H1 (cell line): ENCODE results near the gene AP1M1. TPM values are rescaled to one million over a fixed set of nuclear protein-coding genes. Genes with fewer than 3 reads are reported as not detected.

Source experiments
- CTCF ChIA-PET: fragments of 300-600 bp; sonication (Branson Sonifier 250); formaldehyde crosslinking; loops from one replicate; lab custom pipeline; 2021; ENCODE audit not compliant: partially characterized antibody; lab: Charles Lee
- POLR2A ChIA-PET: fragments of 300-600 bp; sonication (Branson Sonifier 250); formaldehyde crosslinking; loops from one replicate; lab custom pipeline; 2021; ENCODE audit warnings: inconsistent platforms; ENCODE audit not compliant: partially characterized antibody; lab: Charles Lee
- DNase-seq, 2 experiments: peaks; one replicate each; pipeline versions ENCODE4 v3.0.0 to v3.0.0-alpha.2; 2010 to 2022; ENCODE audit warnings: low spot score in 2 of 2, low read depth in 1 of 2, mixed read lengths in 1 of 2
- FAIRE-seq: peaks from 2 replicates; lab custom pipeline; 2011; peaks lifted over from hg19 to GRCh38; lab: Jason Lieb, UNC
- H2AFZ ChIP-seq: 2 replicates; pipeline ENCODE4 v1.8.1; 2012; ENCODE audit warnings: low read length, inconsistent platforms
- H2AK5ac ChIP-seq: 2 replicates; pipeline ENCODE4 v1.6.1; 2013; ENCODE audit warnings: low read depth, low read length
- H2BK120ac ChIP-seq: replicated peaks from 2 replicates; pipeline ENCODE3; 2013; ENCODE audit warnings: low read depth, low read length, inconsistent platforms
- H2BK12ac ChIP-seq: 2 replicates; pipeline ENCODE4 v1.6.1; 2013; ENCODE audit warnings: low read depth, low read length
- H2BK15ac ChIP-seq: 2 replicates; pipeline ENCODE4 v1.6.1; 2013; ENCODE audit warnings: low read length
- H2BK20ac ChIP-seq: 2 replicates; pipeline ENCODE4 v1.6.1; 2013; ENCODE audit warnings: low read length
- H2BK5ac ChIP-seq: 2 replicates; pipeline ENCODE4 v1.6.1; 2013; ENCODE audit warnings: low read depth, low read length
- H3K14ac ChIP-seq: 2 replicates; pipeline ENCODE4 v1.6.1; 2013; ENCODE audit warnings: inconsistent platforms; ENCODE audit not compliant: insufficient read length
- H3K18ac ChIP-seq: 2 replicates; pipeline ENCODE4 v1.6.1; 2013; ENCODE audit warnings: low read length; ENCODE audit errors: extremely low read depth
- H3K23ac ChIP-seq: 2 replicates; pipeline ENCODE4 v1.6.1; 2013; ENCODE audit warnings: inconsistent platforms; ENCODE audit not compliant: insufficient read length
- H3K23me2 ChIP-seq: 2 replicates; pipeline ENCODE4 v1.6.1; 2013; ENCODE audit warnings: low read depth, low read length
- H3K27ac ChIP-seq: 2 replicates; pipeline ENCODE4 v1.6.1; 2011; ENCODE audit warnings: low read depth, low read length, inconsistent platforms
- H3K27me3 ChIP-seq, 4 experiments: replicated peaks in 1 of 4; 1 replicate in 1 of 4; 2 replicates in 3 of 4; pipeline versions ENCODE4 v1.6.1 to v1.8.1; 2011 to 2013; ENCODE audit warnings: low read length in 3 of 4, mild to moderate bottlenecking in 3 of 4, inconsistent platforms in 2 of 4, mixed read lengths in 2 of 4, moderate library complexity in 1 of 4; ENCODE audit not compliant: control insufficient read depth in 3 of 4, insufficient read depth in 3 of 4; ENCODE audit errors: extremely low read depth in 1 of 4
- H3K36me3 ChIP-seq, 4 experiments: 2 replicates each; pipeline versions ENCODE4 v1.6.1 to v1.8.1; 2011 to 2013; ENCODE audit warnings: mild to moderate bottlenecking in 4 of 4, low read length in 3 of 4, moderate library complexity in 2 of 4, control low read depth in 1 of 4, inconsistent platforms in 1 of 4; ENCODE audit not compliant: insufficient read depth in 4 of 4, control insufficient read depth in 2 of 4
- H3K4ac ChIP-seq: replicated peaks from 2 replicates; pipeline ENCODE3; 2013; ENCODE audit warnings: low read length, low read depth, mixed read lengths, inconsistent platforms; ENCODE audit not compliant: insufficient read length
- H3K4me1 ChIP-seq, 4 experiments: replicated peaks in 1 of 4; 1 replicate in 1 of 4; 2 replicates in 3 of 4; pipeline versions ENCODE4 v1.6.1 to v1.8.1; 2011 to 2013; ENCODE audit warnings: low read length in 3 of 4, inconsistent platforms in 2 of 4, mixed read lengths in 1 of 4; ENCODE audit not compliant: insufficient read depth in 4 of 4, control insufficient read depth in 3 of 4
- H3K4me2 ChIP-seq, 2 experiments: 2 replicates each; pipeline versions ENCODE4 v1.6.1 to v1.8.1; 2011 to 2013; ENCODE audit warnings: low read depth in 2 of 2, low read length in 2 of 2, control low read depth in 1 of 2, inconsistent platforms in 1 of 2, mild to moderate bottlenecking in 1 of 2; ENCODE audit not compliant: insufficient read depth in 1 of 2
- H3K4me3 ChIP-seq, 4 experiments: fragments of 200-600, 300-600 bp in 1 of 4; sonication (generic), shearing (Covaris generic), sonication (Bioruptor Twin) in 1 of 4; 2 replicates each; pipeline versions ENCODE4 v1.5.1 to v1.8.1; 2011 to 2016; ENCODE audit warnings: low read length in 4 of 4, low read depth in 3 of 4, control low read depth in 2 of 4, inconsistent platforms in 2 of 4, mild to moderate bottlenecking in 2 of 4, mixed read lengths in 1 of 4, moderate library complexity in 1 of 4; ENCODE audit not compliant: insufficient read depth in 2 of 4; ENCODE audit errors: extremely low read depth in 1 of 4
- H3K56ac ChIP-seq: replicated peaks from 2 replicates; pipeline ENCODE3; 2013; ENCODE audit warnings: low read depth, mild to moderate bottlenecking, mixed read lengths, low read length, inconsistent platforms; ENCODE audit not compliant: insufficient read length
- H3K79me1 ChIP-seq: 2 replicates; pipeline ENCODE4 v1.6.1; 2013; ENCODE audit warnings: low read depth, low read length, control low read depth
- H3K79me2 ChIP-seq, 2 experiments: 2 replicates each; pipeline versions ENCODE4 v1.6.1 to v1.8.1; 2012 to 2013; ENCODE audit warnings: low read length in 2 of 2, mild to moderate bottlenecking in 2 of 2, inconsistent platforms in 1 of 2; ENCODE audit not compliant: insufficient read depth in 2 of 2, control insufficient read depth in 1 of 2
- H3K9ac ChIP-seq, 4 experiments: replicated peaks in 1 of 4; 1 replicate in 1 of 4; 2 replicates in 3 of 4; pipeline versions ENCODE4 v1.6.1 to v1.8.1; 2011 to 2013; ENCODE audit warnings: low read depth in 3 of 4, low read length in 3 of 4, control low read depth in 2 of 4, mild to moderate bottlenecking in 2 of 4, moderate library complexity in 2 of 4, inconsistent platforms in 1 of 4; ENCODE audit errors: extremely low read depth in 1 of 4
- H3K9me3 ChIP-seq, 2 experiments: 2 replicates each; pipeline versions ENCODE4 v1.6.1 to v1.8.1; 2012 to 2013; ENCODE audit warnings: mild to moderate bottlenecking in 2 of 2, moderate library complexity in 2 of 2, control low read depth in 1 of 2, inconsistent platforms in 1 of 2, low read depth in 1 of 2, low read length in 1 of 2, mixed read lengths in 1 of 2; ENCODE audit not compliant: insufficient read depth in 2 of 2
- H4K20me1 ChIP-seq, 2 experiments: replicated peaks in 1 of 2; 2 replicates each; pipeline versions ENCODE3 to v1.8.1; 2011 to 2013; ENCODE audit warnings: inconsistent platforms in 2 of 2, low read length in 2 of 2, mild to moderate bottlenecking in 1 of 2; ENCODE audit not compliant: insufficient read depth in 2 of 2, control insufficient read depth in 1 of 2
- H4K5ac ChIP-seq: 2 replicates; pipeline ENCODE4 v1.6.1; 2013; ENCODE audit warnings: low read length, low read depth, mixed read lengths, inconsistent platforms; ENCODE audit not compliant: insufficient read length
- H4K8ac ChIP-seq: 2 replicates; pipeline ENCODE4 v1.8.0; 2013; ENCODE audit warnings: mild to moderate bottlenecking, moderate library complexity, low read length, inconsistent platforms; ENCODE audit not compliant: insufficient read depth; ENCODE audit errors: extremely low read depth
- H4K91ac ChIP-seq: replicated peaks from 2 replicates; pipeline ENCODE3; 2013; ENCODE audit warnings: low read length, mixed read lengths, inconsistent platforms; ENCODE audit not compliant: insufficient read length
- BCL11A ChIP-seq, 2 experiments: IDR thresholded peaks; one replicate each; pipeline ENCODE4 v1.6.1; 2011; ENCODE audit warnings: low read depth in 2 of 2, low read length in 2 of 2, mild to moderate bottlenecking in 2 of 2
- CREB1 ChIP-seq: IDR thresholded peaks from 2 replicates; pipeline ENCODE4 v1.6.1; 2012; ENCODE audit warnings: inconsistent platforms
- HDAC2 ChIP-seq, 2 experiments: fragments of 300-600 bp in 1 of 2; sonication (generic) in 1 of 2; IDR thresholded peaks; 2 replicates each; pipeline ENCODE4 v1.6.1; 2011 to 2012; ENCODE audit warnings: low read depth in 2 of 2, low read length in 2 of 2, mild to moderate bottlenecking in 2 of 2, moderate library complexity in 2 of 2, borderline replicate concordance in 1 of 2, inconsistent platforms in 1 of 2
- JUN ChIP-seq: IDR thresholded peaks from 2 replicates; pipeline ENCODE4 v1.6.1; 2011; ENCODE audit warnings: low read depth, mild to moderate bottlenecking, improper control_type of control experiment, low read length
- MAFK ChIP-seq: IDR thresholded peaks from 2 replicates; pipeline ENCODE4 v1.6.1; 2012; ENCODE audit warnings: low read depth, mild to moderate bottlenecking, improper control_type of control experiment, low read length
- POLR2AphosphoS5 ChIP-seq: IDR thresholded peaks from 2 replicates; pipeline ENCODE4 v1.6.1; 2011; ENCODE audit warnings: low read depth, low read length
- RFX5 ChIP-seq: IDR thresholded peaks from 2 replicates; pipeline ENCODE4 v1.6.1; 2011; ENCODE audit warnings: low read depth, low read length, improper control_type of control experiment, borderline replicate concordance
- SIN3A ChIP-seq, 2 experiments: IDR thresholded peaks in 1 of 2; conservative IDR thresholded peaks in 1 of 2; 2 replicates each; pipeline ENCODE4 v1.6.1; 2011 to 2012; ENCODE audit warnings: low read length in 2 of 2, improper control_type of control experiment in 1 of 2, low read depth in 1 of 2, mild to moderate bottlenecking in 1 of 2
- TEAD4 ChIP-seq: IDR thresholded peaks from 2 replicates; pipeline ENCODE4 v1.6.1; 2012; ENCODE audit warnings: low read depth, low read length, inconsistent platforms, mixed read lengths
- WGBS, 2 experiments: shearing (Covaris generic) in 1 of 2; methylation state at CpG; one replicate each; pipeline versions ENCODE4 v1.1.6 to v1.1.7; 2013 to 2015; ENCODE audit warnings: low lambda C conversion rate in 2 of 2, mixed read lengths in 2 of 2, inconsistent platforms in 1 of 2, low coverage in 1 of 2, missing lambda C conversion rate in 1 of 2; ENCODE audit not compliant: insufficient replicate concordance in 2 of 2, insufficient coverage in 1 of 2, insufficient read length in 1 of 2; ENCODE audit errors: extremely low coverage in 1 of 2, missing lambda C conversion rate in 1 of 2; 5-methylcytosine and 5-hydroxymethylcytosine counted together
- polyA plus RNA-seq, 7 experiments: library from polyadenylated mRNA; depleted of rRNA in 3 of 7; stranded (reverse) in 5 of 7; unstranded in 2 of 7; fragments of >200 nt in 5 of 7; fragments of 200-250 nt in 2 of 7; gene quantifications; 1 replicate in 5 of 7; 2 replicates in 1 of 7; 4 replicates in 1 of 7; pipeline versions ENCODE4 v1.2.1 to v1.2.3, GENCODE V29; 2011 to 2013; ENCODE audit warnings: missing spikeins in 2 of 7, mixed read lengths in 2 of 7
- total RNA-seq: library from RNA; stranded (reverse); fragmentation: NEBNext Ultra II Directional; extraction: Animal tissue kit (Norgen Biotek cat#: 25700); gene quantifications from 2 replicates; pipeline ENCODE4 v1.2.1, GENCODE V29; 2021
- TF ChIP-seq, protein P1 (sequence below): IDR thresholded peaks from 2 replicates; pipeline ENCODE4 v1.6.1; 2011; ENCODE audit warnings: low read length, improper control_type of control experiment

AP1M1 gene
- total and polyA plus RNA-seq, 2 of the 8 experiments (the other 6 are each of a cell fraction or from before 2014, with no cell fraction given), result 30.9 to 37.5 TPM

DNA sequence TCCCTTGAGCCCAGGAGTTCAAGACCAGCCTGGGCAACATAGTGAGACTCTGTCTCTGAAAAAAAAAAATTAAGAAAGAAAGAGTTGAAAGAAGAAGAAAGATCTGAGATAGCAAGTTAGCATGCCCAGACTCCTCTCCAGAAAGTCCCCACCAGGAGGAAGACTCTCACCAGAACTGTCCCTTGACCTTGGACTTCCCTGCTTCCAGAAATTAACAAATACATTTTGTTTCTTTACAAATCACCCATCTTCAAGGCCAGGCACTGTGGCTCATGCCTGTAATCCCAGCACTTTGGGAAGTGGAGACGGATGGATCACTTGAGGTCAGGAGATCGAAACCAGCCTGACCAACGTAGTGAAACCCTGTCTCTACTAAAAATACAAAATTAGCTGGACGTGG lies 82.6 kb downstream of the AP1M1 start:
- no peak overlapping the region for H2BK120ac ChIP-seq
- no peak overlapping the region for H3K23ac ChIP-seq
- no peaks in the 10 kb centered on the region for H3K36me3 ChIP-seq
- H3K4ac ChIP-seq, result no peak overlapping the region
- no peaks in the 10 kb centered on the region for H3K9me3 ChIP-seq
- H2AFZ ChIP-seq, result no peak overlapping the region
- H3K18ac ChIP-seq, result no peak overlapping the region
- no peaks in the 10 kb centered on the region for H3K79me1 ChIP-seq
- peaks cover 0 to 4% (median 2%) of the 10 kb centered on the region in 4 experiments; a peak in 3 of 7 replicates for H3K4me1 ChIP-seq
- H2BK15ac ChIP-seq, result no peak overlapping the region
- no peaks in the 10 kb centered on the region for H3K27me3 ChIP-seq
- H2BK20ac ChIP-seq, result no peak overlapping the region
- WGBS, 2 experiments, result 94% methylated on average over 4 of the region's 4 CpGs; no CpG with 5 or more reads in 1 of the 2 experiments
- DNase-seq, result no peak
- H4K91ac ChIP-seq, result no peak overlapping the region
- H3K79me2 ChIP-seq, result no peaks in the 10 kb centered on the region
- no peak overlapping the region for H3K14ac ChIP-seq
- H4K5ac ChIP-seq, result no peak overlapping the region
- H3K27ac ChIP-seq, result no peak overlapping the region
- no peak overlapping the region for H3K4me3 ChIP-seq
- no peak overlapping the region for H2BK5ac ChIP-seq
- ChIA-PET POLR2A (no interaction called here), CTCF (interaction anchor here (0.6 to 2.0 kb wide), 3 partner anchors 9 to 107 kb away, joined by 3 to 5 read pairs (median 4); no protein-coding TSS in a partner anchor)
- FAIRE-seq, result no peak
- no peak overlapping the region for H2BK12ac ChIP-seq
- no peak overlapping the region for H3K4me2 ChIP-seq
- H3K9ac ChIP-seq, result no peak overlapping the region
- no peaks in the 10 kb centered on the region for H4K20me1 ChIP-seq
- no peak overlapping the region for H2AK5ac ChIP-seq
- no peak overlapping the region for H3K56ac ChIP-seq
- H3K23me2 ChIP-seq, result no peaks in the 10 kb centered on the region
- no peak overlapping the region for H4K8ac ChIP-seq
- TF ChIP-seq MAFK (no peak), SIN3A (conservative IDR thresholded peaks at IDR 0.05 in 1 of 2, IDR thresholded peaks at IDR 0.05 in 1 of 2; ENCODE audit: low read depth in 1 of 2, low read length in 2 of 2) (no peak), BCL11A (IDR thresholded peaks at IDR 0.05; ENCODE audit: low read depth in 2 of 2, low read length in 2 of 2) (no peak), POLR2AphosphoS5 (no peak), JUN (no peak), TEAD4 (no peak), RFX5 (no peak), HDAC2 (IDR thresholded peaks at IDR 0.05; ENCODE audit: borderline replicate concordance in 1 of 2, low read depth in 2 of 2, low read length in 2 of 2) (no peak), CREB1 (no peak)
- TF ChIP-seq, protein P1, sequence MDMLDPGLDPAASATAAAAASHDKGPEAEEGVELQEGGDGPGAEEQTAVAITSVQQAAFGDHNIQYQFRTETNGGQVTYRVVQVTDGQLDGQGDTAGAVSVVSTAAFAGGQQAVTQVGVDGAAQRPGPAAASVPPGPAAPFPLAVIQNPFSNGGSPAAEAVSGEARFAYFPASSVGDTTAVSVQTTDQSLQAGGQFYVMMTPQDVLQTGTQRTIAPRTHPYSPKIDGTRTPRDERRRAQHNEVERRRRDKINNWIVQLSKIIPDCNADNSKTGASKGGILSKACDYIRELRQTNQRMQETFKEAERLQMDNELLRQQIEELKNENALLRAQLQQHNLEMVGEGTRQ, result no peak
- TF ChIP-seq, all 59 proteins: peak for 0
